ENCODE measurements around the gene NRIP3.

DNA sequence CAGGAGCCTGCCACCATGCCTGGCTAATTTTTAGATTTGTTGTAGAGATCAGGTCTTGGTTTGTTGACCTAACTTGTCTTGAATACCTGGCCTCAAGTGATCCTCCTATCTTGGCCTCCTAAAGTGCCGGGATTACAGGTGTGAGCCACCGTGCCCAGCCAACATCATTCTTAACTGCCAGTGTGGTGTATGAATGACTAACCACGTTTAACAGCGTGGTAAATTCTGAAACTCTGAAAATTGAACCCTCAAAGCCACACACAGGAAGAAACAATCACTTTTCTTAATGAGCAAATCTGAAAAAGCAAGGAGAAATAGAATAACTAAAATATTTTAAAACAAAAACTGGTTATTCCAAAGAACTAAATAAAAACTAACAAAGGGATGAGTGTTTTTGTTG lies 46.9 kb downstream of the NRIP3 start:
- no peak for TF ChIP-seq POLR2AphosphoS5 (IDR thresholded peaks at IDR 0.05; ENCODE audit: low read depth, low read length)
- TF ChIP-seq POLR2A (IDR thresholded peaks at IDR 0.05; ENCODE audit: low read depth, low read length): no peak
